Measurements from ENCODE around the gene SPOUT1. TPM values are rescaled to one million over a fixed set of nuclear protein-coding genes. Genes with fewer than 3 reads are reported as not detected.

Gene SPOUT1
- total RNA-seq, 4 donors from 2014 or later, result 4.4 to 34.2 (median 17.3) TPM

DNA sequence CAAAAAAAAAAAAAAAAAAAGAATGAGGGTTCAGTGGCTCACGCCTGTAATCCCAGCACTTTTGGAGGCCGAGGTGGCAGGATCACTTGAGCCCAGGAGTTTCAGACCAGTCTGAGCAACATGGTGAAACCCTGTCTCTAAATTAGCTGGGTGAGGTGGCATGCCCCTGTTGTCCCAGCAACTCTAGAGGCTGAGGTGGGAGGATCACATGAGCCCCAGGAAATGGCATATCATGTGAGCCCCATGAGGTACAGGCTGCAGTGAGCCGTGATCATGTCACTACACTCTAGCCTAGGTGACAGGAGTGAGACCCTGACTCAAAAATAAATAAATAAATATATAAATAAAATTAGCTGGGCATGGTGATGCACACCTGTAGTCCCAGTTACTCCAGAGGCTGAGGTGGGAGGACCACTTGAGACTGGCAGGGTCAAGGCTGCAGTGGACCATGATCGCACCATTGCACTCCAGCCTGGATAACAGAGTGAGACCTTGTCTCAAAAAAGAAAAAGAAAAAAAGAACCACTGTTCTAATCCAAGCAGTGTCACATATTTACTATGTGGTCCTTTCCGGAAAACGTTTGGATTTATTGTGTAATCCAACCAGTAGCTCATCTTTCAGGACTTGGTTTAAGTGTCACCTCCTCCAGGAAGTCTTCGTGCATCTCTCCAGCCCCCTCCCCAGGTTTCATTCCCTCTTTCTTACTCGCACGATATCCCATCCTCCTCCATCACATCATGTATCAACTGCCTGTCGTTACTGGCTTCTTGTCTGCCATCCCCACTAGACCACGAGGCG lies 12.3 kb upstream of the SPOUT1 start:
- no peaks in the 10 kb centered on the region for H3K4me1 ChIP-seq
- intact Hi-C loops (cut with DNase I; ENCODE audit: low total_unique reads), result no loop called here
- no peaks in the 10 kb centered on the region for H3K27me3 ChIP-seq
- no peak overlapping the region for H3K27ac ChIP-seq
- H3K9me3 ChIP-seq, result no peaks in the 10 kb centered on the region
- no peak for DNase-seq
- TF ChIP-seq, protein P1, sequence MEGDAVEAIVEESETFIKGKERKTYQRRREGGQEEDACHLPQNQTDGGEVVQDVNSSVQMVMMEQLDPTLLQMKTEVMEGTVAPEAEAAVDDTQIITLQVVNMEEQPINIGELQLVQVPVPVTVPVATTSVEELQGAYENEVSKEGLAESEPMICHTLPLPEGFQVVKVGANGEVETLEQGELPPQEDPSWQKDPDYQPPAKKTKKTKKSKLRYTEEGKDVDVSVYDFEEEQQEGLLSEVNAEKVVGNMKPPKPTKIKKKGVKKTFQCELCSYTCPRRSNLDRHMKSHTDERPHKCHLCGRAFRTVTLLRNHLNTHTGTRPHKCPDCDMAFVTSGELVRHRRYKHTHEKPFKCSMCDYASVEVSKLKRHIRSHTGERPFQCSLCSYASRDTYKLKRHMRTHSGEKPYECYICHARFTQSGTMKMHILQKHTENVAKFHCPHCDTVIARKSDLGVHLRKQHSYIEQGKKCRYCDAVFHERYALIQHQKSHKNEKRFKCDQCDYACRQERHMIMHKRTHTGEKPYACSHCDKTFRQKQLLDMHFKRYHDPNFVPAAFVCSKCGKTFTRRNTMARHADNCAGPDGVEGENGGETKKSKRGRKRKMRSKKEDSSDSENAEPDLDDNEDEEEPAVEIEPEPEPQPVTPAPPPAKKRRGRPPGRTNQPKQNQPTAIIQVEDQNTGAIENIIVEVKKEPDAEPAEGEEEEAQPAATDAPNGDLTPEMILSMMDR (IDR thresholded peaks at IDR 0.05), result no peak
- no peak for TF ChIP-seq POLR2A (IDR thresholded peaks at IDR 0.05)
- H3K4me3 ChIP-seq, result no peak overlapping the region
- no peaks in the 10 kb centered on the region for H3K36me3 ChIP-seq

DNA sequence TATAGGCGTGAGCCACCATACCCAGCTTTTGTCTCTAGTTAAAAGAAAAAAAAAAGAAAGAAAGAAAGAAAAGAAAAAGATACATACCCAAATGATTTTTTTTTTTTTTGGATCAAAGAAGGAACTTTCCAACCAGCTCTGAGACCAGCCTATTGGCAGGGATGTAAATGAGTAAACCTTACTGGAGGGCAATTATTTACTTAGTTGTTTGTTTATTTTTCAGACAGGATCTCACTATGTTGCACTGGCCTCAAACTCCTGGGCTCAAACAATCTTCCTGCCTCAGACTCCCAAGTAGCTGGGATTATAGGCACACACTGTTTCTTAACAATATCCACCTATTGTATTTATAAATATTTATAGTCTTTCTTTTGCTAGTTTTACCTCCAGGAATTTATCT lies 10.9 kb upstream of the SPOUT1 start:
- intact Hi-C loops (cut with DNase I; ENCODE audit: low total_unique reads), result no loop called here
- Histone ChIP-seq H3K27ac (no peak overlapping the region), H3K36me3 (no peaks in the 10 kb centered on the region), H3K27me3 (no peaks in the 10 kb centered on the region), H3K9me3 (no peaks in the 10 kb centered on the region), H3K4me1 (no peaks in the 10 kb centered on the region), H3K4me3 (no peak overlapping the region)
- no peak for DNase-seq
- no peak for TF ChIP-seq POLR2A (IDR thresholded peaks at IDR 0.05)
- TF ChIP-seq, protein P1 (IDR thresholded peaks at IDR 0.05), result no peak

DNA sequence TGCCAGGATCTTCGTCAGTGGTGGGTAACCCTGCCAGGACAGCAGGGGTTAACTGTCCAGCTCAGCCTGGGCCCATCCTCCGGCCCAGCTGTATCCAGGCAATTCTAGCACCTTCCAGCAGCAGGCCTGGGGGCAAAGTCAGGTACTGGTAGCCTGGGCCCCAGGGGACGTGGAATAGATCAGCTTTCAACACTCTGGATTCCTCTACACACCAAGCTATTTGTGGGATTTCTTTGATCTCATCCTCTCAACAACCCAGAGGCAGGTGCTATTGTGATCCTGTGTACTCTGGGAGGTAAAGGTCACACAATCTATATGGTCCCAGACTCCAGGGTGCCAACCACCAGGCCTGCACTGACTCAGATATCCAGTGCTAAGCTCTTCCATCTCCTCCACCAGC lies 8.7 kb upstream of the SPOUT1 start:
- no peaks in the 10 kb centered on the region for H3K9me3 ChIP-seq
- TF ChIP-seq POLR2A (IDR thresholded peaks at IDR 0.05), result no peak
- TF ChIP-seq, protein P1 (IDR thresholded peaks at IDR 0.05), result no peak
- H3K4me3 ChIP-seq, result no peak overlapping the region
- no peaks in the 10 kb centered on the region for H3K4me1 ChIP-seq
- H3K27me3 ChIP-seq, result no peaks in the 10 kb centered on the region
- H3K36me3 ChIP-seq, result no peaks in the 10 kb centered on the region
- H3K27ac ChIP-seq, result no peak overlapping the region
- DNase-seq, result no peak
- intact Hi-C loops (cut with DNase I; ENCODE audit: low total_unique reads), result no loop called here

DNA sequence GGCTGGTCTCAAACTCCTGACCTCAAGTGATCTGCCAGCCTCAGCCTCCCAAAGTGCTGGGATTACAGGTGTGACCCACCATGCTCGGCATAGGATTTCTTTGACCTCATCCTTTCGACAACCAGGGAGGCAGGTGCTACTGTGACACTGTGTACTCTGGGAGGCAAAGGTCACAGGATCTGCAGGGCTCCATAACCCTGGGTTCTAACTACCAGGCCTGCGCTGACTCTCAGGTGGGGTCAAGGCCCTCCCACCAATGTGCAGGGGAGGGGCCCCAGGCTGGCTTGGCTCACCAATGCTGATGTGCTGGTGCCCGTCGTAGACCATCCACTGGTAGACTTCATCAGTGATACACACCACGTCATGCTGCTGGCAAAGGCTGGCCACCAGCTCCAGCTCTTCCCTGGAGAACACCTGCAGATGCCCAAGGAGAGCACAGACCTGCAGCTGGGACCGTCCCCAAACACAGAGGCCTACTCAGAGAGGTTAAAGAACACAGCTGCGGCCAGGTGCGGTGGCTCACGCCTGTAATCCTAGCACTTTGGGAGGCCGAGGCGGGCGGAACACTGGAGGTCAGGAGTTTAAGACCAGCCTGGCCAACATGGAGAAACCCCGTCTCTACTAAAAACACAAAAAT lies 7.0 kb upstream of the SPOUT1 start:
- no peaks in the 10 kb centered on the region for H3K36me3 ChIP-seq
- no peaks in the 10 kb centered on the region for H3K27me3 ChIP-seq
- no peak overlapping the region for H3K27ac ChIP-seq
- intact Hi-C loops (cut with DNase I; ENCODE audit: low total_unique reads), result no loop called here
- TF ChIP-seq, protein P1 (IDR thresholded peaks at IDR 0.05), result no peak
- TF ChIP-seq POLR2A (IDR thresholded peaks at IDR 0.05), result no peak
- H3K4me3 ChIP-seq, result no peak overlapping the region
- no peaks in the 10 kb centered on the region for H3K4me1 ChIP-seq
- H3K9me3 ChIP-seq, result no peaks in the 10 kb centered on the region
- no peak for DNase-seq
